Astrocyte (in vitro differentiated cells and primary cell): ENCODE data around the gene NPAS3.

Experiments
- CTCF ChIP-seq: IDR thresholded peaks from 2 replicates; pipeline ENCODE4 v1.5.1; 2011; ENCODE audit warnings: low read depth, mild to moderate bottlenecking, inconsistent platforms, low read length, moderate library complexity; ENCODE audit not compliant: insufficient read depth
- EZH2 ChIP-seq: IDR thresholded peaks from 2 replicates; pipeline ENCODE4 v1.6.1; 2012; ENCODE audit warnings: mild to moderate bottlenecking, low read length, inconsistent platforms; ENCODE audit not compliant: insufficient read depth

GRCh38 chr14:33098016-33098415, 159.3 kb downstream of the NPAS3 start:
- TF ChIP-seq CTCF (no peak), EZH2 (no peak)
